HG03354 (cell line): ENCODE data around the gene DNAAF1.

Source experiments
- ATAC-seq: cut with Tn5 transposase; IDR thresholded peaks from one replicate; pipeline ENCODE4 v1.9.1; 2021; ENCODE audit warnings: mild to moderate bottlenecking; ENCODE audit not compliant: unreplicated experiment, poor library complexity, severe bottlenecking

Gene DNAAF1

DNA sequence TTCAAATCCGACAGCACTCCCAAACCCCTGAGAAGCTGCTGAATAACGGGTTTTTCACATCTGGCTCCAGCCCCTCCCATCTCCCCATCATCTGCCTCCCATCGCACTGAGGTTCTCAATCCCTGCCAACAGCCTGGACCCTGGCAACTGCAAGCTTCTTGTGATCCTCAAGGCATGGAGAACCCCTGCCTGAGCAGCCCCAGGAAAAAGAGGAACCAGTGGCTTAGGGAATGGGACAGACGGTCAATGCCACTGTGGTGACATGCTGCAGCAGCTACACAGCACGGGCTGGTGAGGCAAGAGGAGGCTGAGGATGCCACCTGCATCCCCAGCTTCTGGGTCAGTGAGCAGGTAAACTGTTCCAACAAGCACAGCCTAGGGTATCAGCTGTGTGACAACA, 25.1 kb upstream of the DNAAF1 start:
- ATAC-seq, result no peak

- no peak for ATAC-seq
These were observed 24.1 kb upstream of the DNAAF1 start for GRCh38 chr16:84121007-84121406.

- peak; percentile 68 for ATAC-seq
These were observed 20.6 kb upstream of the DNAAF1 start for GRCh38 chr16:84124257-84125073.

GRCh38 chr16:84131117-84131516, 14.0 kb upstream of the DNAAF1 start:
- ATAC-seq, result no peak

GRCh38 chr16:84132527-84133285, 12.4 kb upstream of the DNAAF1 start:
- ATAC-seq, result no peak

GRCh38 chr16:84136331-84137125, 8.6 kb upstream of the DNAAF1 start:
- no peak for ATAC-seq

DNA sequence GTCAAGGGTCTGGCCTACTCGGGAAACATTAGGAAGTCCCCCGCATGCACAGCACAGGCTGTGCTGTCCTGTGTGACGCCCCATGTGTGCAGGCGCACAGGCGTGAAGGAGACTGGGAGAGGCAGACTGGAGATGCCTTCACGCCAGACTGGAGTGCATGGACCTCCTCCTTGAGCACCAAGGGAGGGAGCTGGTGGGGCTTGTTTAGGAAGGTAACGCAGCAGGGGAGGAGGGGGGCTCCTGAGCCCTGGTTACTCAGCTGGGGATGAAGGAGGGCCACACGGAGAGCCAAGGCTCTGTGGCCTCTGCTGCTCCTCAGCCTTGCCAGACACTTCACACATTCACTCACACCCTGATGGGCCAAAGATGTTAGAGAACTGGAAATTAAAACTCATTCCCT, 7.8 kb upstream of the DNAAF1 start:
- ATAC-seq, result no peak

DNA sequence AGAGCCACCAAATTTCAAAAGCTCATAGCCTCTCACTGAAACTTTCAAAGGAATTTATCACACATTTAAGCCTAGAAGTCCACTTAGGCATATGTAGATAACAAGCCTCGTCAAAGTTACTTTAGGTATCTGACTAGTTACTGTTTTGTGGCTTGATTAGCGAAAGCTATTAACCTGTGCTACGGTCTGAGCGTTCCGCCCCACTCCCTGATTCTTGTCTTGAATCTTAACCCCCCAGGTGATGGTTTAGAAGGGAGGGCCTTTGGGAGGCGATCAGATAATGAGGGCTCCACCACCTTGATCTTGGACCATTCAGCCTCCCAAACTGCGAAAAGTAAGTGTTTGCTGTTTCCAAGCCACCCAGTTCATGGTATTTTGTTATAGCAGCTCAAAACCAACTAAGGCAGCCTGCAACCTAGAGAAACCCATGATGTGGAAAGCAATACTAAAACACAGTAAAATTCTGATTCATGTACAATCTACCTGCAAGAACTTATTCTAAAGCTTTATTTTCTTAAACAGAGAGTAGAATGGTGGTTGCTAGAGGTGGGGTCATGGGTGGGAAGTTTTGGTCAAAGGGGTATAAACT, 7.2 kb upstream of the DNAAF1 start:
- ATAC-seq, result no peak

- no peak for ATAC-seq
These were observed 6.6 kb upstream of the DNAAF1 start for GRCh38 chr16:84138500-84138823.

- ATAC-seq, result peak; percentile 62
These were observed 6.1 kb upstream of the DNAAF1 start for GRCh38 chr16:84138824-84139627.

DNA sequence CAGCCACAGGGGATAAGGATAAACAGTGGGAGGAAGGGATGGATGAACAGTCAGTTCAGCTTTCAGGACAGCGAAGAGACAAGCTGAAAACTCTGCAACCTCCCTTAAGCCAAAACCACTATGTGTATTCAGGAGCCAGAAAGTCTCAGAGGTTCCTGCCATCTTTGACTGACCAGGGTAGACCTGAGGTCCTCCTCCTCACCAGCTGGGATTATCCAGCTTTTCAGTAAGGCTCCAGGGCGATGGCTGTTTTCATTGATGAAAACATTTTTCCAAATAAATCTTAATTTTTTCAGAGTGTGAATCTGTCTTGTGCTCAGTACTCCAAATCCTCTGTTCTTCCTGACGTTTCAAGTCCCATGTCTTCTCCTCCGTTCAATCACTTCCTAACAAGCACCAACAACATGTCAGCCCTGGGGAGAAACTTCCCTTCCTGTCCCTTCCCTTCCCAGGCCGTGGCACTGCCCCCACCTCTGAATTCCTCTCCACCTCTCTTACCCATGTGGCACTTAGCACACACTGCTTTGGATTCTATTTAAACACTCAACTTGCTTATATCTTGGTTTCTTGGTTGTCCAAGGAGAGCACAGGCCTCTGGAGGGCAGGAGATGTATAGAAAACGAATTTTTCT, 5.4 kb upstream of the DNAAF1 start:
- ATAC-seq, result no peak

DNA sequence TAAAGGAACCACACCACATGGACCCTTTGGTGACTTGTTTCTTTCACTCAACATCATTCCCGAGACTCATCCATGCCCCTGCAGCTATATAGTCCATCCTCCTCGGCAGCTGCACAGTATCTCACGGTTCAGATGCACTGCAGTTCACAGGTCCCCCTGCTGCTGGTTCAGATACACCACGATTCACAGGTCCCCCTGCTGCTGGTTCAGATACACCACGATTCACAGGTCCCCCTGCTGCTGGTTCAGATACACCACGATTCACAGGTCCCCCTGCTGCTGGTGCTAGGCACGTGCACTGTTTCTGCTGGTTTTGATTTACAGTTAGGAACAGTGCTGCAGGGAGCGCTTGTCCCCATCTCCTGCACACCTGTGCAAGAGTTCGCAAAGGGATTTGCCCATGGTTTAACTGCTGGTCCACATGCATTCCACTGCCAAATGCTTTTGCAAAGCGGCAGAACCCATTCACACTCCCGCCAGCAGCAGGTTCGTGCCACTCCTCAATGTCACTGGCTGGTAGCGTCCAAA, 3.9 kb upstream of the DNAAF1 start:
- no peak for ATAC-seq

- ATAC-seq, result no peak
These were observed 2.0 kb upstream of the DNAAF1 start for GRCh38 chr16:84143081-84143480.

- ATAC-seq, result no peak
These were observed 1.3 kb upstream of the DNAAF1 start for GRCh38 chr16:84143784-84144199.

DNA sequence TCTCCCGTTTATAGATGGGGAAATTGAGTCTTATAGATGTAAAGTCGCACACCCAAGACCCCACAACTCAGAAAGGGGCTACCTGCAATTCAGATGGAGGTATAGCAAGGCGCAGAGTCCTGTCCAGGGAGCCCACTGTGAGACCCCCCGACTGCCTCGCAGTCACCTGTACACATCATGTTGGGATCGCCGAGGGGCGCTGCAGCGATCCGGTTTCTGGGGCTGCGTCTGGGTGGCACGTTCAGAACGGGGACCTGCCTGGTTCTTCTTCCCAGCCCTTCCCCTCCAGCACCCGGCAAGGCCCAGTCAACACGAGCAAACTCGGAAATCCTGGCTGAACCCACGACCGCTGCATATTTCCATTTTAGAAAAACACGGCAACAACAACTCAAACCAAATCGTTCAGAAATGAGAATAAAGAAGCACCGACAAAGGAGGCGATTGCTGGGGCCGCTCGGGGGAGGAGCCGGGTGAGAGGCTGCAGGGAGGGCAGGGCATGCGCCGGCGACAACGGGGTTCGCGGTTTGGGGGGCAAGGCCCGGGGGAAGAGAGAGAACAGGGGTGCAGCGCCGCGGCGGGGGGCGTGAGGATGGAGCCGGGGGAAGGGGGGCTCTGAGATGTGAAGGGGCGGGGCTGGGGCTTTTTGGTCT, 774 bp upstream of the DNAAF1 start:
- peak; percentile 35 for ATAC-seq

- no peak for ATAC-seq
These were observed 5.8 kb downstream of the DNAAF1 start for GRCh38 chr16:84150926-84151325.

- no peak for ATAC-seq
These were observed 8.6 kb downstream of the DNAAF1 start for GRCh38 chr16:84153660-84154214.

DNA sequence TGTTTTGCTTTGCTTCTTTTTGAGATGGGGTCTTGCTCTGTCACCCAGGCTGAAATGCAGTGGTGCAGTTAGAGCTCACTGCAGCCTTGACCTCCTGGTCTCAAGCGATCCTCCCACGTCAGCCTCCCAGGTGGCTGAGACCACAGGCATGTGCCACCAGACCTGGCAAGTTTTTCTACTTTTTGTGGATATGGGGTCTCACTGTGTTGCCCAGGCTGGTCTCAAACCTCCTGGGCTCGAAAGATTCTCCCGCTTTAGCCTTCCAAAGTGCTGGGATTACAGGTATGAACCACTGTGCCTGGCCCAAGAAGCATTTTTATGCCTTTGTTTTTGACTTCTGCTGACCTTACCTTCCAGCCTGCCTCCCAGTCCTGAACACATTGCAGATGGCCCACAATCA, 10.1 kb downstream of the DNAAF1 start:
- ATAC-seq, result no peak
